C4-2B (cell line): ENCODE data around the gene LRIT2.
A peak's percentile ranks its signal among the peaks of the same experiment; 100 is the strongest.

Source experiments
- H3K27ac ChIP-seq: fragments of 450-650 bp; 2 replicates; pipeline ENCODE4 v1.5.1; 2017
- ZFX ChIP-seq: fragments of 450-650 bp; IDR thresholded peaks from 2 replicates; pipeline ENCODE4 v1.6.1; 2017
- TF ChIP-seq, protein P1 (sequence below): fragments of 450-650 bp; conservative IDR thresholded peaks from 2 replicates; pipeline ENCODE4 v1.5.1; 2017; ENCODE audit warnings: mild to moderate bottlenecking

Gene LRIT2

DNA sequence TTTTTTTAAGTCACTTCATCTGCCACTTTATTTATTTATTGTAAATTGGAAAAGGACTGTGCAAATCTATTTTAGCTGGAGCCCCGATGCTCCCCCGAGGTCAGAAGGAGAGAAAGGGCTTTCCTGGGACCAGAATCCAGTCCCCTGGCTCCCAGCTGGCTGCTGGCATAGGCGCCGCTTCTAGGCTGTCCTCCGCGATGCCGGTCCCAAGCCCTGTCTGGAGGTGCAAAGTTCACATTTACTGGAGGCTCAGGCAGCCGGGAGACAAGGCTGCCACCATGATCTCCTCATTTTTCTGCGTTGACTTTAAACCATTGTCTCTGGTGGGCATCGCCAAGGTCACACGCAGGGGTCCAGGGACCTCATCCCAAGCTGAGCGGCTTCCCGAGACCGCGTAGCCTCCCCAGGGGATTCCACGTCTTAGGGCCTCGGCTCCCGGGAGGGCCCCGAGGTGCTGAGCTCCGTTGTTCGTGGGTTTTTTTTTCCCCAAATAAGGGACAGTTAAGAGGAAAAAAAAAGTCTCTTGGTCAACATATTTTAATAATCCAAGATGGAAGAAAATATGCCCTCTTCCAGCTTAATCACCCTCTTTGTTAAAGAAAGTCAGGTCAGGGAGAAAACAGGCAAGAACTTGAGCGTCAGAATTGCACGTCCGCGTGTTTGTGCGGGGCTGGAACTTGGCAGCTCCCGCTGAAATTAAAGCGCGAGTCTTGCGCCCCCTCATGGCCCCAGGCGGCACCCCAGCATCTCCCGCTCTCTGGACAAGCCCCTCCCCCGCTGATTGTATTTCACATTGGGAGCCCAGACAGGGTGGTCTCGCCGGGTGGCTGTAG lies 31.4 kb upstream of the LRIT2 start:
- no peak overlapping the region for H3K27ac ChIP-seq
- TF ChIP-seq ZFX = no peak
- TF ChIP-seq, protein P1, sequence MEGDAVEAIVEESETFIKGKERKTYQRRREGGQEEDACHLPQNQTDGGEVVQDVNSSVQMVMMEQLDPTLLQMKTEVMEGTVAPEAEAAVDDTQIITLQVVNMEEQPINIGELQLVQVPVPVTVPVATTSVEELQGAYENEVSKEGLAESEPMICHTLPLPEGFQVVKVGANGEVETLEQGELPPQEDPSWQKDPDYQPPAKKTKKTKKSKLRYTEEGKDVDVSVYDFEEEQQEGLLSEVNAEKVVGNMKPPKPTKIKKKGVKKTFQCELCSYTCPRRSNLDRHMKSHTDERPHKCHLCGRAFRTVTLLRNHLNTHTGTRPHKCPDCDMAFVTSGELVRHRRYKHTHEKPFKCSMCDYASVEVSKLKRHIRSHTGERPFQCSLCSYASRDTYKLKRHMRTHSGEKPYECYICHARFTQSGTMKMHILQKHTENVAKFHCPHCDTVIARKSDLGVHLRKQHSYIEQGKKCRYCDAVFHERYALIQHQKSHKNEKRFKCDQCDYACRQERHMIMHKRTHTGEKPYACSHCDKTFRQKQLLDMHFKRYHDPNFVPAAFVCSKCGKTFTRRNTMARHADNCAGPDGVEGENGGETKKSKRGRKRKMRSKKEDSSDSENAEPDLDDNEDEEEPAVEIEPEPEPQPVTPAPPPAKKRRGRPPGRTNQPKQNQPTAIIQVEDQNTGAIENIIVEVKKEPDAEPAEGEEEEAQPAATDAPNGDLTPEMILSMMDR = peak; percentile 67

DNA sequence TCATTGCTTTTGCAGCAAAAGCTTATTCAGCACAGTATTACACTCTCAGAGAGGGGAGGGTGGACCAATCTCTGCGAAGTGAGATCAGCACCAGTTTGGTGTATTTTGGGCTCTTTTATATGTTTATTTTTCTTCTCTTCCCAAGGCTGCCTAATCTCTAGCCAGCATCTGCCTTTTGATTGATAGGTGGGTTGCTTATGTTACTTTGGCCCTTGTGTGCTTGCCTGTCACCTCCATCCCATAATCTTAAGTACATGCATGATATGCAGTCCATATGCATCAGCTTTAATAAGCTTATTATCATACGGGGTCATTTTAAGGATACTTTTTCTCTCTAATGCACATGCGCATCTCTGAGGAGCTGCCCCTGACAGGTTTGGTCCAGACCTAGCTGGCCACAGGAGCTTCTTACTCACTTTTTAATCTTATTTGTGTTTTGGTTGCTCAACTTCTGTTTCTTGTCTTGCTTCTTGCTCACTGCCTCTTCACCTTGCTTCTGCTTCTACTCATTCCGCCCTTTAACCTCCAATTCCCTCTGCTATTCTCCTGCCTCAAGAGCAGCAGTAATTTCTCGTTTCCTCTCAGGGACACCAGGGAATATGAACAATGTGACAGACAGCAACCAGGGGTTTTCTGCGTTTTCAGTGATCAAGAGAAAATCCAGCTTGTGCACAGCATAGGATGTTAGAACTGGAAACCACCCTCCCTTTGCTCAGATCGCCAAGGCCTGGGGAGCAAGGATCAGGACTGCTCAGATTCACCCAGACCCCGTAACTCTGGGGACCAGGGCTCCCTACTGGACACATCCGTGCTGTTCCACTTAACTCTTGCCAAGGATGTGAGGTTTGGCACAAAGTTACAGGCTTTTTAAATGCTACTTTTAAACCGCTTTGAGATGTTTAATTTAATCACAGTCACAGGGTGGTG lies 29.5 kb upstream of the LRIT2 start:
- no peak overlapping the region for H3K27ac ChIP-seq
- TF ChIP-seq, protein P1 = no peak
- TF ChIP-seq ZFX = no peak

DNA sequence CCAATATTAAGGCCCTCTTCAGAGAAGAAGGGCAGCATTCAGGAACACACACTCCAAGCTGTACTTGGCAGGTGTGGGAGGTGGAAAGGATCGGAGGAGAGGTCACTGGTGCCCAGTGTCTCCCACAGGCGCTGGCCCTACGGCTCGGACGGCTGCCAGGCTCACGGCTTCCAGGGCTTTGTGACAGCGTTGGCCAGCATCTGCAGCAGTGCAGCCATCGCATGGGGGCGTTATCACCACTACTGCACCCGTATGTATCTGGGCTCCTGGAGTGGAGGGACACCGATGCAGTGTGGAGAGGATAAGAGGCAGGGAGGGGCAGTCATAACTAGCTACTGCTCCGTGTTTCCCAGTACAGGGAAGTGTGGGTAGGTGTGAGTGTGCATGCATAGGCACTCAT lies 23.4 kb upstream of the LRIT2 start:
- no peak overlapping the region for H3K27ac ChIP-seq
- TF ChIP-seq, protein P1 = no peak
- TF ChIP-seq ZFX = no peak

DNA sequence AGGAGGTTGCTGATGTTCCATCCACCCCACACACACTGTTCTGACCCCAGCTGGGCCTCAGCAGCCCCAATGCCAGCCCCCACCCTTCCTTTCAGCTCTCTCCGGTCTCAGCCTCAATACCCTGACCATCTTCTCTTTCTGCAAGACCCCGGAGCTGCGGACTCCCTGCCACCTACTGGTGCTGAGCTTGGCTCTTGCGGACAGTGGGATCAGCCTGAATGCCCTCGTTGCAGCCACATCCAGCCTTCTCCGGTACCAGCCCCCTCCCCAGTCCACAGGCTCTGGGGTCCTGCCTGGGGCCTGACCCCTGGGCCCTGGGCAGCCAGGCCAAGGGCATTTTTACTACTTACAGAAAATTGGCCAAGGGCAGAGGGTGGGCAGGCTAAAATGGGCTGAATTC lies 22.2 kb upstream of the LRIT2 start:
- TF ChIP-seq, protein P1 = no peak
- no peak for TF ChIP-seq ZFX
- no peak overlapping the region for H3K27ac ChIP-seq

DNA sequence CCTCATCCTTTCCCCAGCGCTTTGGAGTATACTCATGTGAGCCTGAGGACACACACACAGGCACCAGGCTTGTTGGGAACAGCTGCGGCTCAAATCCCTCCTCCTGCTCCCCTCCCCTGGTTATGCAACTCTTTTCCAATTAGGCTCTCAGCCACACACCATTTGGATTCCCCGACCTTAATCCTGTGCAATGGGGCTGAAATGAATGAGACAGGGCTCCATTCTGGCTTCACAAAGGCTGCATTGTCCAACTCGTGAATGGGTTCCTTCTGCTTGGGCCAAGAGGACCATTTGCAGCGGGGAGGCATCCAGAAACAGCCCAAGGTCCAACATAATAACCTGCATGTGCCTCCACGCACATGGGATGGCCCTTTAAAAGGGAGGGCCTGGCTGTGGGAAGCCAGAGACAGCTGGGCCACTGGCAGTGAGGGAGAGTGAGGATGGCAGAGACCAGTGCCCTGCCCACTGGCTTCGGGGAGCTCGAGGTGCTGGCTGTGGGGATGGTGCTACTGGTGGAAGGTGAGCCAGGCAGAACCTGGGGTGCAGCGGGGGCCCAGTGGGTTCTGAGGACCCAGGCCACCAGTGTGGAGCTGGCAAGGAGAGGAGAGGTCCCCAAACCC lies 19.4 kb upstream of the LRIT2 start, which contains the start of gene RGR:
TSS of gene RGR (plus strand) at position 403 of the 620 bp plus-strand sequence. CDS start at position 441, 38 bp downstream.
- H3K27ac ChIP-seq = no peak within 1 kb of the TSS
- TF ChIP-seq, protein P1 = no peak
- TF ChIP-seq ZFX = no peak

DNA sequence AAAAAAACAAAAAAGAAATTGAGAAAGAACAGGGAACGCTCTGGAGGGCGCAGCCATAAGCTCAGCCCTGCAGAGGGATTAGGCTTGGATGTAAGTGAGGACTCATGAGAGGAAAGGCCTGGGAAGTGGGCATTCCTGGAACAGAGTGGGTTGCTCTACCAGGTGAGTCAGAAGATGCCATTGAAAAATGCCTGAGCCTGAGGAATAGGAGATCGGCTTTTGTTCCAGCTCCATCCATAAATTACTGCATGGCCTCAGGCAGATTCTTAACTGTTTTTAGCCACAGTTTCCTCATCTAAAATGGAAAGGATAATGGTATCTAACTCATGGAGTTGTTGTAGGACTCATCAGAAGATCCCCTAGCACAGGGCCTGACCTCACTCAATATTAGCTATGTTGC lies 18.4 kb upstream of the LRIT2 start:
- TF ChIP-seq, protein P1 = no peak
- no peak for TF ChIP-seq ZFX
- H3K27ac ChIP-seq = no peak overlapping the region
